ENCODE results near the gene TOR1A. TPM values are rescaled to one million over a fixed set of nuclear protein-coding genes. Genes with fewer than 3 reads are reported as not detected.

Gene TOR1A
- total and polyA plus RNA-seq, 2 experiments from 2014 or later = 73.6 to 101 TPM

- no peak overlapping the region for H2AFZ ChIP-seq
- no peak overlapping the region for H3K4me3 ChIP-seq
- DNase-seq = no peak
- no peaks in the 10 kb centered on the region for H3F3A ChIP-seq (ENCODE audit: insufficient read depth)
- no peaks in the 10 kb centered on the region; the same call in 1 of the 2 replicates for H3K36me3 ChIP-seq (ENCODE audit: low read depth)
- WGBS, 2 experiments (ENCODE audit: low coverage in 1 of 2, low lambda C conversion rate in 2 of 2, missing lambda C conversion rate in 2 of 2) = 86 to 99% methylated on average over 11 to 12 of the region's 12 CpGs
- no peaks in the 10 kb centered on the region for H4K20me1 ChIP-seq (ENCODE audit: insufficient read depth)
- TF ChIP-seq EZH2phosphoT487 (IDR thresholded peaks at IDR 0.05; ENCODE audit: insufficient read depth, low read depth) = no peak
- TF ChIP-seq EZH2 (IDR thresholded peaks at IDR 0.05; ENCODE audit: insufficient read depth, poor library complexity, severe bottlenecking) = no peak
- no peak overlapping the region for H3K9ac ChIP-seq
- in situ Hi-C loops (cut with MboI) = no loop called here
- H3K9me3 ChIP-seq (ENCODE audit: low read depth) = no peaks in the 10 kb centered on the region
- no peaks in the 10 kb centered on the region for H3K27me3 ChIP-seq (replicated peaks; ENCODE audit: insufficient read depth)
- H3K4me2 ChIP-seq (ENCODE audit: unreplicated experiment) = no peak overlapping the region
- H3K9me2 ChIP-seq (ENCODE audit: insufficient read depth) = no peaks in the 10 kb centered on the region
- no peaks in the 10 kb centered on the region for H3K4me1 ChIP-seq (ENCODE audit: insufficient read depth)
- H3K27ac ChIP-seq = no peak overlapping the region
- H3K79me2 ChIP-seq (ENCODE audit: insufficient read depth) = no peaks in the 10 kb centered on the region
Observed at GRCh38 chr9:129861447-129861827, 37.5 kb upstream of the TOR1A start.

GRCh38 chr9:129860653-129861446, 36.9 kb upstream of the TOR1A start:
- H3K4me2 ChIP-seq (ENCODE audit: unreplicated experiment) = no peak overlapping the region
- H3K79me2 ChIP-seq (ENCODE audit: insufficient read depth) = no peaks in the 10 kb centered on the region
- TF ChIP-seq EZH2phosphoT487 (IDR thresholded peaks at IDR 0.05; ENCODE audit: insufficient read depth, low read depth) (no peak), EZH2 (IDR thresholded peaks at IDR 0.05; ENCODE audit: insufficient read depth, poor library complexity, severe bottlenecking) (no peak)
- DNase-seq = no peak
- H3K36me3 ChIP-seq (ENCODE audit: low read depth) = no peaks in the 10 kb centered on the region; the same call in 1 of the 2 replicates
- no peaks in the 10 kb centered on the region for H3K9me2 ChIP-seq (ENCODE audit: insufficient read depth)
- H3K4me1 ChIP-seq (ENCODE audit: insufficient read depth) = no peaks in the 10 kb centered on the region
- no peak overlapping the region for H3K27ac ChIP-seq
- no peaks in the 10 kb centered on the region for H4K20me1 ChIP-seq (ENCODE audit: insufficient read depth)
- 77% methylated on average over 11 of the region's 11 CpGs for WGBS, 2 experiments (ENCODE audit: low coverage in 1 of 2, low lambda C conversion rate in 2 of 2, missing lambda C conversion rate in 2 of 2)
- no peaks in the 10 kb centered on the region for H3F3A ChIP-seq (ENCODE audit: insufficient read depth)
- in situ Hi-C loops (cut with MboI) = no loop called here
- H3K9ac ChIP-seq = no peak overlapping the region
- no peaks in the 10 kb centered on the region for H3K27me3 ChIP-seq (replicated peaks; ENCODE audit: insufficient read depth)
- no peaks in the 10 kb centered on the region for H3K9me3 ChIP-seq (ENCODE audit: low read depth)
- H2AFZ ChIP-seq = no peak overlapping the region
- no peak overlapping the region for H3K4me3 ChIP-seq

GRCh38 chr9:129858167-129858962, 34.4 kb upstream of the TOR1A start:
- no peaks in the 10 kb centered on the region for H4K20me1 ChIP-seq (ENCODE audit: insufficient read depth)
- H3K36me3 ChIP-seq (ENCODE audit: low read depth) = no peaks in the 10 kb centered on the region; the same call in 1 of the 2 replicates
- TF ChIP-seq EZH2 (IDR thresholded peaks at IDR 0.05; ENCODE audit: insufficient read depth, poor library complexity, severe bottlenecking) (no peak), EZH2phosphoT487 (IDR thresholded peaks at IDR 0.05; ENCODE audit: insufficient read depth, low read depth) (no peak)
- H3K27me3 ChIP-seq (replicated peaks; ENCODE audit: insufficient read depth) = no peaks in the 10 kb centered on the region
- H3K9me2 ChIP-seq (ENCODE audit: insufficient read depth) = no peaks in the 10 kb centered on the region
- no peak overlapping the region for H3K9ac ChIP-seq
- H3K9me3 ChIP-seq (ENCODE audit: low read depth) = no peaks in the 10 kb centered on the region
- in situ Hi-C loops (cut with MboI) = no loop called here
- 86 to 89% methylated on average over 11 of the region's 11 CpGs for WGBS, 2 experiments (ENCODE audit: low coverage in 1 of 2, low lambda C conversion rate in 2 of 2, missing lambda C conversion rate in 2 of 2)
- no peak for DNase-seq
- no peaks in the 10 kb centered on the region for H3K4me1 ChIP-seq (ENCODE audit: insufficient read depth)
- H3F3A ChIP-seq (ENCODE audit: insufficient read depth) = no peaks in the 10 kb centered on the region
- H3K4me3 ChIP-seq = no peak overlapping the region
- no peak overlapping the region for H3K27ac ChIP-seq
- no peak overlapping the region for H2AFZ ChIP-seq
- H3K4me2 ChIP-seq (ENCODE audit: unreplicated experiment) = no peak overlapping the region
- no peaks in the 10 kb centered on the region for H3K79me2 ChIP-seq (ENCODE audit: insufficient read depth)

- no peak overlapping the region for H3K4me3 ChIP-seq
- DNase-seq = no peak
- H3K9me2 ChIP-seq (ENCODE audit: insufficient read depth) = no peaks in the 10 kb centered on the region
- no peaks in the 10 kb centered on the region for H3K27me3 ChIP-seq (replicated peaks; ENCODE audit: insufficient read depth)
- H3K4me2 ChIP-seq (ENCODE audit: unreplicated experiment) = no peak overlapping the region
- 95 to 97% methylated on average over 7 of the region's 7 CpGs for WGBS, 2 experiments (ENCODE audit: low coverage in 1 of 2, low lambda C conversion rate in 2 of 2, missing lambda C conversion rate in 2 of 2)
- H4K20me1 ChIP-seq (ENCODE audit: insufficient read depth) = no peaks in the 10 kb centered on the region
- H3K4me1 ChIP-seq (ENCODE audit: insufficient read depth) = no peaks in the 10 kb centered on the region
- no peaks in the 10 kb centered on the region for H3F3A ChIP-seq (ENCODE audit: insufficient read depth)
- in situ Hi-C loops (cut with MboI) = no loop called here
- no peak overlapping the region for H2AFZ ChIP-seq
- H3K9ac ChIP-seq = no peak overlapping the region
- TF ChIP-seq EZH2phosphoT487 (IDR thresholded peaks at IDR 0.05; ENCODE audit: insufficient read depth, low read depth) (no peak), EZH2 (IDR thresholded peaks at IDR 0.05; ENCODE audit: insufficient read depth, poor library complexity, severe bottlenecking) (no peak)
- peaks cover 3% of the 10 kb centered on the region; the same call in 1 of the 2 replicates for H3K36me3 ChIP-seq (ENCODE audit: low read depth)
- no peaks in the 10 kb centered on the region for H3K9me3 ChIP-seq (ENCODE audit: low read depth)
- H3K27ac ChIP-seq = no peak overlapping the region
- H3K79me2 ChIP-seq (ENCODE audit: insufficient read depth) = no peaks in the 10 kb centered on the region
Observed at GRCh38 chr9:129857207-129857606, 33.3 kb upstream of the TOR1A start.
